Cardiac septum (tissue), 1 donor: Measurements from ENCODE around the gene GLYATL3. TPM values are rescaled to one million over a fixed set of nuclear protein-coding genes. Genes with fewer than 3 reads are reported as not detected.

ENCODE experiments used
- DNase-seq: peaks from one replicate; pipeline ENCODE4 v3.0.0-alpha.2; 2020; ENCODE audit warnings: low spot score
- intact Hi-C: fragments of 100-400 bp; cut with DNase I; formaldehyde crosslinking; loops from one replicate; pipeline ENCODE4 v1.14.0; 2022
- total RNA-seq: library from RNA; stranded (reverse); fragmentation: NEBNext Ultra II Directional; extraction: Animal tissue kit (Norgen Biotek cat#: 25700); gene quantifications from one replicate; pipeline ENCODE4 v1.2.1, GENCODE V29; 2021
- donor health status: DM: no; HTN: no; CAD: no.

Gene GLYATL3
- total RNA-seq, 1 donor from 2014 or later = not detected

- intact Hi-C loops = no loop called here
- DNase-seq = no peak
Measured at GRCh38 chr6:49565855-49566254, 66.1 kb downstream of the GLYATL3 start.

- no peak for DNase-seq
- intact Hi-C loops = no loop called here
Measured at GRCh38 chr6:49570474-49571079, 70.9 kb downstream of the GLYATL3 start.

- intact Hi-C loops = no loop called here
- no peak for DNase-seq
Measured at GRCh38 chr6:49576618-49577017, 76.9 kb downstream of the GLYATL3 start.

Other genes with a start within 250 kb of the GLYATL3 start
- 33.6 TPM for gene MMUT, start 36.7 kb upstream of the GLYATL3 start, total RNA-seq
- gene CENPQ, start 36.6 kb upstream of the GLYATL3 start, total RNA-seq = 3.4 TPM
- 0.38 TPM for gene C6orf141, start 50.7 kb downstream of the GLYATL3 start, total RNA-seq
- not detected for gene RHAG, start 136.9 kb downstream of the GLYATL3 start, total RNA-seq
- gene CRISP2, start 213.6 kb downstream of the GLYATL3 start, total RNA-seq = not detected
- gene CRISP3, start 244.5 kb downstream of the GLYATL3 start, total RNA-seq = 0.32 TPM